ENCODE measurements around the gene MDH1B. TPM values are rescaled to one million over a fixed set of nuclear protein-coding genes. Genes with fewer than 3 reads are reported as not detected.

The MDH1B gene
- total and polyA plus RNA-seq, 8 donors, result 0.47 to 2.7 (median 0.88) TPM

- Histone ChIP-seq H3K4me3 (peak overlapping the region; percentile 70 to 81 (median 72)), H3K4me1 (peaks cover 0 to 13% (median 0%) of the 10 kb centered on the region in 3 donors), H3K36me3 (peaks cover 0 to 9% (median 0%) of the 10 kb centered on the region in 3 donors), H3K9me3 (no peaks in the 10 kb centered on the region), H3K27ac (peak overlapping the region; percentile 60 to 85 (median 82)), H3K27me3 (no peaks in the 10 kb centered on the region)
- intact Hi-C loops (cut with DNase I), result no loop called here
- no peak for FAIRE-seq
- 39% methylated on average over 12 of the region's 12 CpGs for WGBS, 2 donors
- TF ChIP-seq CTCF (IDR thresholded peaks at IDR 0.05), result no peak
- DNase-seq, result no peak
- ATAC-seq, result no peak
Observed at GRCh38 chr2:206766057-206766930, 1.2 kb upstream of the MDH1B start.

GRCh38 chr2:206764673-206765241 is 371 bp downstream of the MDH1B start:
- Histone ChIP-seq H3K36me3 (peaks cover 0 to 5% (median 0%) of the 10 kb centered on the region in 3 donors), H3K4me1 (peaks cover 0 to 13% (median 0%) of the 10 kb centered on the region in 3 donors), H3K9me3 (no peaks in the 10 kb centered on the region), H3K27ac (peak overlapping the region; percentile 60 to 85 (median 82)), H3K4me3 (peak overlapping the region; percentile 70 to 81 (median 72)), H3K27me3 (no peaks in the 10 kb centered on the region)
- no peak for FAIRE-seq
- no peak for DNase-seq
- ATAC-seq, result peak in 1 of 4 donors; percentile 20
- WGBS, 2 donors, result 7 to 10% methylated on average over 18 of the region's 18 CpGs
- intact Hi-C loops (cut with DNase I), result no loop called here
- TF ChIP-seq CTCF (IDR thresholded peaks at IDR 0.05), result no peak

GRCh38 chr2:206756816-206757215 is 8.3 kb downstream of the MDH1B start:
- no peaks in the 10 kb centered on the region for H3K9me3 ChIP-seq
- no peak overlapping the region for H3K4me3 ChIP-seq
- DNase-seq, result no peak
- H3K27me3 ChIP-seq, result no peaks in the 10 kb centered on the region
- FAIRE-seq, result no peak
- no peaks in the 10 kb centered on the region for H3K36me3 ChIP-seq
- 19 to 23% methylated on average over 1 of the region's 1 CpG for WGBS, 2 donors
- no peak for ATAC-seq
- TF ChIP-seq CTCF (IDR thresholded peaks at IDR 0.05), result no peak
- intact Hi-C loops (cut with DNase I), result no loop called here
- H3K27ac ChIP-seq, result no peak overlapping the region
- no peaks in the 10 kb centered on the region for H3K4me1 ChIP-seq

GRCh38 chr2:206740800-206741199 is 24.3 kb downstream of the MDH1B start:
- no peak for TF ChIP-seq CTCF (IDR thresholded peaks at IDR 0.05)
- no peaks in the 10 kb centered on the region for H3K4me1 ChIP-seq
- no peak for FAIRE-seq
- no peak for DNase-seq
- H3K4me3 ChIP-seq, result no peak overlapping the region
- no peak overlapping the region for H3K27ac ChIP-seq
- intact Hi-C loops (cut with DNase I), result no loop called here
- H3K36me3 ChIP-seq, result no peaks in the 10 kb centered on the region
- ATAC-seq, result no peak
- no peaks in the 10 kb centered on the region for H3K9me3 ChIP-seq
- no peaks in the 10 kb centered on the region for H3K27me3 ChIP-seq
- 42 to 52% methylated on average over 2 of the region's 2 CpGs for WGBS, 2 donors

GRCh38 chr2:206739271-206739670 is 25.9 kb downstream of the MDH1B start:
- Histone ChIP-seq H3K27me3 (no peaks in the 10 kb centered on the region), H3K4me1 (no peaks in the 10 kb centered on the region), H3K9me3 (no peaks in the 10 kb centered on the region), H3K4me3 (no peak overlapping the region), H3K27ac (no peak overlapping the region), H3K36me3 (no peaks in the 10 kb centered on the region)
- intact Hi-C loops (cut with DNase I), result no loop called here
- TF ChIP-seq CTCF (IDR thresholded peaks at IDR 0.05), result no peak
- ATAC-seq (no peak), FAIRE-seq (no peak), DNase-seq (no peak)
- 56 to 58% methylated on average over 2 of the region's 2 CpGs for WGBS, 2 donors

Data from pancreas (tissue), 10 donors.